Measurements from ENCODE around the gene REEP6. TPM values are rescaled to one million over a fixed set of nuclear protein-coding genes. Genes with fewer than 3 reads are reported as not detected.

REEP6 gene
- total and polyA plus RNA-seq, 2 of the 4 experiments (the other 2 are of a cell fraction), result 1.3 to 2.2 TPM

- no peak overlapping the region for H4K91ac ChIP-seq (ENCODE audit: insufficient read depth, low read depth, low read length)
- H3K9me3 ChIP-seq (ENCODE audit: control insufficient read depth, insufficient read depth, low read length), result no peaks in the 10 kb centered on the region
- no peak overlapping the region for H4K8ac ChIP-seq (ENCODE audit: low read depth in 2 of 2, low read length in 2 of 2)
- no peak overlapping the region for H3K27ac ChIP-seq (ENCODE audit: insufficient read depth, low read length)
- POLR2A ChIA-PET (ENCODE audit: unreplicated experiment), result no interaction called here
- no peak overlapping the region for H2AK5ac ChIP-seq (ENCODE audit: low read depth, low read length)
- CTCF ChIA-PET, result no interaction called here
- in situ Hi-C loops (cut with MboI; ENCODE audit: low sequenced_read_pairs), result no loop called here
- dilution Hi-C loops (cut with HindIII; ENCODE audit: low sequenced_read_pairs, unreplicated experiment), result no loop called here
- intact Hi-C loops (cut with micrococcal nuclease), result no loop called here
- H3K4me1 ChIP-seq (ENCODE audit: control insufficient read depth, insufficient read depth, low read length), result peaks cover 9% of the 10 kb centered on the region
- no peak overlapping the region for H2BK20ac ChIP-seq (ENCODE audit: low read depth, low read length)
- H4K20me1 ChIP-seq (ENCODE audit: insufficient read depth, low read length), result peaks cover 3% of the 10 kb centered on the region; the same call in 1 of the 2 replicates
- no peak overlapping the region for H3K56ac ChIP-seq (ENCODE audit: extremely low read depth, insufficient read depth, low read length)
- H3K27me3 ChIP-seq (ENCODE audit: control insufficient read depth, insufficient read depth, low read length), result peaks cover 13% of the 10 kb centered on the region; the same call in 1 of the 2 replicates
- H3K79me1 ChIP-seq (ENCODE audit: low read depth in 1 of 2, low read length in 2 of 2), result no peaks in the 10 kb centered on the region
- no peak overlapping the region for H2AFZ ChIP-seq (replicated peaks; ENCODE audit: low read length, poor library complexity)
- no peak overlapping the region for H3K23ac ChIP-seq (ENCODE audit: low read depth, low read length)
- no peak overlapping the region for H3K18ac ChIP-seq (ENCODE audit: low read depth, low read length)
- H2BK5ac ChIP-seq (ENCODE audit: low read depth, low read length, poor library complexity, severe bottlenecking), result no peak overlapping the region
- ATAC-seq (ENCODE audit: low read depth) (no peak), DNase-seq (no peak)
- H3K4ac ChIP-seq (ENCODE audit: low read depth, low read length), result no peak overlapping the region
- H2AK9ac ChIP-seq (replicated peaks; ENCODE audit: low read depth, low read length, poor library complexity), result no peak overlapping the region
- H4K5ac ChIP-seq (ENCODE audit: low read depth, low read length), result no peak overlapping the region
- no peak overlapping the region for H3K4me2 ChIP-seq (ENCODE audit: low read depth, low read length)
- H3K9ac ChIP-seq (ENCODE audit: low read depth, low read length), result no peak overlapping the region
- no peaks in the 10 kb centered on the region for H3K36me3 ChIP-seq (ENCODE audit: control insufficient read depth, insufficient read depth, low read length)
- H3K14ac ChIP-seq (replicated peaks; ENCODE audit: low read depth, low read length), result no peak overlapping the region
- no peak overlapping the region for H3K4me3 ChIP-seq (ENCODE audit: insufficient read depth, low read depth, low read length)
- no peaks in the 10 kb centered on the region for H3K9me1 ChIP-seq (ENCODE audit: insufficient read depth, low read length)
- H2BK120ac ChIP-seq (ENCODE audit: low read depth, low read length), result no peak overlapping the region
- no peak overlapping the region for H2BK15ac ChIP-seq (ENCODE audit: low read depth, low read length)
- TF ChIP-seq CTCF (conservative IDR thresholded peaks at IDR 0.05; ENCODE audit: low read depth, low read length), result no peak
- TF ChIP-seq CHD1 (IDR thresholded peaks at IDR 0.05; ENCODE audit: low read depth, low read length), result no peak
- no peak for TF ChIP-seq RCOR1 (IDR thresholded peaks at IDR 0.05; ENCODE audit: insufficient replicate concordance, low read length)
- TF ChIP-seq, protein P1, sequence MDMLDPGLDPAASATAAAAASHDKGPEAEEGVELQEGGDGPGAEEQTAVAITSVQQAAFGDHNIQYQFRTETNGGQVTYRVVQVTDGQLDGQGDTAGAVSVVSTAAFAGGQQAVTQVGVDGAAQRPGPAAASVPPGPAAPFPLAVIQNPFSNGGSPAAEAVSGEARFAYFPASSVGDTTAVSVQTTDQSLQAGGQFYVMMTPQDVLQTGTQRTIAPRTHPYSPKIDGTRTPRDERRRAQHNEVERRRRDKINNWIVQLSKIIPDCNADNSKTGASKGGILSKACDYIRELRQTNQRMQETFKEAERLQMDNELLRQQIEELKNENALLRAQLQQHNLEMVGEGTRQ (IDR thresholded peaks at IDR 0.05; ENCODE audit: low read depth, low read length), result no peak
- TF ChIP-seq POLR2A (IDR thresholded peaks at IDR 0.05; ENCODE audit: low read depth, low read length), result no peak
- TF ChIP-seq RAD21 (IDR thresholded peaks at IDR 0.05; ENCODE audit: low read length), result no peak
- no peak for TF ChIP-seq BHLHE40 (IDR thresholded peaks at IDR 0.05; ENCODE audit: low read depth, low read length)
- no peak for TF ChIP-seq CEBPB (IDR thresholded peaks at IDR 0.05; ENCODE audit: low read depth, low read length)
- TF ChIP-seq MAZ (IDR thresholded peaks at IDR 0.05; ENCODE audit: borderline replicate concordance, low read depth, low read length), result no peak
- no peak for TF ChIP-seq NFE2L2 (IDR thresholded peaks at IDR 0.05; ENCODE audit: low read depth, low read length)
- no peak for TF ChIP-seq MXI1 (IDR thresholded peaks at IDR 0.05; ENCODE audit: borderline replicate concordance, low read depth, low read length)
- TF ChIP-seq SMC3 (IDR thresholded peaks at IDR 0.05; ENCODE audit: low read depth, low read length), result no peak
- no peak for TF ChIP-seq RFX5 (IDR thresholded peaks at IDR 0.05; ENCODE audit: low read depth, low read length)
- TF ChIP-seq MAFK (IDR thresholded peaks at IDR 0.05; ENCODE audit: low read depth, low read length), result no peak
- no peak for TF ChIP-seq ELK1 (IDR thresholded peaks at IDR 0.05; ENCODE audit: borderline replicate concordance, low read depth, low read length)
- no peak for TF ChIP-seq FOS (IDR thresholded peaks at IDR 0.05; ENCODE audit: low read depth, low read length)
- no CpG with 5 or more reads among the region's 10 CpGs for WGBS, 2 experiments (ENCODE audit: extremely low coverage in 2 of 2, insufficient read length in 1 of 2)
- BruUV-seq (replicated peaks), result no TSS peak
Observed at GRCh38 chr19:1492474-1493006, 1.6 kb downstream of the REEP6 start.
